Measurements from ENCODE around the gene C10orf95. TPM values are rescaled to one million over a fixed set of nuclear protein-coding genes. Genes with fewer than 3 reads are reported as not detected.

Gene C10orf95
- total RNA-seq, 1 donor from 2014 or later = 5.7 TPM

DNA sequence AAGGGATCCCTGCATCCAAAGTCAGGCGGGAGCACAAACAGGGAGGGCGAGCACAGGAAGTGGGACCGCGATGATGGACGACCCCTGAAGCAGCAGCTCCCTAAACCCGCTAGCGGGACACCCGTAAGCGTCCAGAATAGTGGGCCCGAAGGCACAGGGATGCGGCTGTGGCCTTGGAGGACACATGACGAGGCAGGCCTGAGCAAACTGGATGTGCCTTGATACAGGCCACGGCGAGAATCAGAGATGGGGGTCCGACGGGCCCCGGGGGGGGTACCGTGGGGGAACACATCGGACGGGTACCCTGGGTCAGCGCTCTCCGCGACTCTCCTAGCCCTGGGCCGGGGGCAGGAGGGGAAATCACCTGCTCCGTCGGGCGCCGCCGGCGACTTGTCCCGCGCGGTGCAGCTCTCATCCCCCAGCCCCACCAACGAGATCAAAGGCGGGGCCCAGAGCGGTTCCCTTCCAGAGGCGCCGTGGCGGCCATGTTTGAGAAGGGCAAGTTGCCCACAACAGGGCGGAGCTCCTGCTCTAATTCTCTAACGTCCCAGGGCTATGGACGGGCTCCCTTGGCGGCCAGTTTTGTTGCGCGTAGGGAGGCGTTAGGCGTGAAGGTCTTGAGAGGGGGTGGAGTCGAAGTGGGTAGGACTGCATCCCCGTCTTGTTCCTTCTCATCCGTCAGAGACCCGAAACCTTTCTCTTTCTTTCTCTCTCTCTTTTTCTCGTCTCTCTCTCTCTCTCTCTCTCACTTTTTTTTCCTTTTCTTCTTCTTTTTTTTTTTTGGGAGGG, 19.0 kb downstream of the C10orf95 start, which contains the start of gene CUEDC2:
CUEDC2 (minus strand) TSS at position 413 of the 789 bp plus-strand sequence. CDS start 7,386 bp downstream, outside the sequence.
- Histone ChIP-seq H3K36me3 (no peaks in the 10 kb centered on the region), H3K4me3 (peak within 1 kb of the TSS; percentile 96), H3K9me3 (no peaks in the 10 kb centered on the region), H3K27me3 (ENCODE audit: low read depth) (no peaks in the 10 kb centered on the region), H3K4me1 (peaks cover 45% of the 10 kb centered on the region), H3K27ac (peak within 1 kb of the TSS; percentile 86)
- DNase-seq = peak; percentile 97
- TF ChIP-seq, protein P1, sequence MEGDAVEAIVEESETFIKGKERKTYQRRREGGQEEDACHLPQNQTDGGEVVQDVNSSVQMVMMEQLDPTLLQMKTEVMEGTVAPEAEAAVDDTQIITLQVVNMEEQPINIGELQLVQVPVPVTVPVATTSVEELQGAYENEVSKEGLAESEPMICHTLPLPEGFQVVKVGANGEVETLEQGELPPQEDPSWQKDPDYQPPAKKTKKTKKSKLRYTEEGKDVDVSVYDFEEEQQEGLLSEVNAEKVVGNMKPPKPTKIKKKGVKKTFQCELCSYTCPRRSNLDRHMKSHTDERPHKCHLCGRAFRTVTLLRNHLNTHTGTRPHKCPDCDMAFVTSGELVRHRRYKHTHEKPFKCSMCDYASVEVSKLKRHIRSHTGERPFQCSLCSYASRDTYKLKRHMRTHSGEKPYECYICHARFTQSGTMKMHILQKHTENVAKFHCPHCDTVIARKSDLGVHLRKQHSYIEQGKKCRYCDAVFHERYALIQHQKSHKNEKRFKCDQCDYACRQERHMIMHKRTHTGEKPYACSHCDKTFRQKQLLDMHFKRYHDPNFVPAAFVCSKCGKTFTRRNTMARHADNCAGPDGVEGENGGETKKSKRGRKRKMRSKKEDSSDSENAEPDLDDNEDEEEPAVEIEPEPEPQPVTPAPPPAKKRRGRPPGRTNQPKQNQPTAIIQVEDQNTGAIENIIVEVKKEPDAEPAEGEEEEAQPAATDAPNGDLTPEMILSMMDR (IDR thresholded peaks at IDR 0.05) = no peak
- peak; percentile 95 for ATAC-seq
- intact Hi-C loops (cut with DNase I) = no loop called here

DNA sequence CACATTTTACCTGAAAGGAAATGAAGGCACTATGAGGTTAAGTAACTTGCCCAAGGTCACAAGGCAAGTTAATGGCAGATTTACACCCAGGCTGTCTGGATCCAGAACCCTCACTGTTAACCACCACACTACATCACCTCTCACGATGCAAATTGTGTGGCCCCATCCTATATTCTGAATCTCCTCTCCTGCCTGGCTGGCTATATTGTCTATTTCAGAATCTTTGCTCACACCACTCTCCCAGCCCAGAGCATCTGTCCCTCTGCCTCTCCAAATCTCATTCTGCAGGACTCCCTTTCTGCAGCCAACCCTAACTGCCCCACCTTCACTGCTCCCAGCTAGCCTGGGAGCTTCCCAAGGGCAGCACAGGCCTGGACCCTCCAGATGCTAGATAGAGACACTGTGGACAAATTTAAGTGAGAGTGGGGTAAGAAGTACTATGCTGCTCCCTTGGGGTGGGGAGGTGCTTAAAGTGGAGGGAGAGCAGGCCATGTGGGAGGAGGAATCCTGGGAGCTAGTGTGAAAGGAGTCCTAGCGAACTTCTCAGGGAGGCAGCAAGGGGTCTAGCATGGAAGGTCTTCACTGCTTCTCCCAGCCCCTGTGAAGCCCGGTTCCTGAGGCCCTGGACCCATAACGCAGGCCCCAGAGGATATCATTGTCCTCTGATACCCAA, 19.8 kb downstream of the C10orf95 start:
- TF ChIP-seq, protein P1 (IDR thresholded peaks at IDR 0.05) = no peak
- H3K4me3 ChIP-seq = peak overlapping the region; percentile 96
- no peak for DNase-seq
- H3K4me1 ChIP-seq = peaks cover 38% of the 10 kb centered on the region
- no peaks in the 10 kb centered on the region for H3K27me3 ChIP-seq (ENCODE audit: low read depth)
- H3K9me3 ChIP-seq = no peaks in the 10 kb centered on the region
- H3K27ac ChIP-seq = peak overlapping the region; percentile 86
- intact Hi-C loops (cut with DNase I) = no loop called here
- no peaks in the 10 kb centered on the region for H3K36me3 ChIP-seq
- peak in 1 of 2 donors; percentile 1 for ATAC-seq

DNA sequence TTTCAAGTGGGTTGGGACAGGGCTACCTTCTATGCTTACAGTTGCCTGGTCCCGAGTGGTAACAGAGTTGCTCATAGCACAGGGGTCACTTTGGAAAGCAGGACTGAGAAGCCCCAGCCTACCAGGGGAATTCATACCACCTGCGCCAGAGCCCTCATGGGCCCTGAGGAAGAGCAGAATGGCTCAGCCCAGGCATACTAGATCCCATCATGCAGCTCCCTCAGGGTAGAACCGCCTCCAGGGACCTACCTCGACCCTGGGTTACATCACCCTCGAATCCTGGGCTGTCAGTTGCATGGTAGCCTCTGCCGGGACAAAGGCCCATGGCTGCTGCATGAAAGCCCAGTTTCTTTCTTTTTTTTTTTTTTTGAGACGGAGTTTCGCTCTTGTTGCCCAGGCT, 21.9 kb downstream of the C10orf95 start:
- H3K36me3 ChIP-seq = peaks cover 6% of the 10 kb centered on the region
- no peak overlapping the region for H3K27ac ChIP-seq
- H3K4me1 ChIP-seq = peaks cover 25% of the 10 kb centered on the region
- no peak overlapping the region for H3K4me3 ChIP-seq
- TF ChIP-seq, protein P1 (IDR thresholded peaks at IDR 0.05) = no peak
- ATAC-seq (no peak), DNase-seq (no peak)
- no peaks in the 10 kb centered on the region for H3K27me3 ChIP-seq (ENCODE audit: low read depth)
- intact Hi-C loops (cut with DNase I) = no loop called here
- H3K9me3 ChIP-seq = no peaks in the 10 kb centered on the region

DNA sequence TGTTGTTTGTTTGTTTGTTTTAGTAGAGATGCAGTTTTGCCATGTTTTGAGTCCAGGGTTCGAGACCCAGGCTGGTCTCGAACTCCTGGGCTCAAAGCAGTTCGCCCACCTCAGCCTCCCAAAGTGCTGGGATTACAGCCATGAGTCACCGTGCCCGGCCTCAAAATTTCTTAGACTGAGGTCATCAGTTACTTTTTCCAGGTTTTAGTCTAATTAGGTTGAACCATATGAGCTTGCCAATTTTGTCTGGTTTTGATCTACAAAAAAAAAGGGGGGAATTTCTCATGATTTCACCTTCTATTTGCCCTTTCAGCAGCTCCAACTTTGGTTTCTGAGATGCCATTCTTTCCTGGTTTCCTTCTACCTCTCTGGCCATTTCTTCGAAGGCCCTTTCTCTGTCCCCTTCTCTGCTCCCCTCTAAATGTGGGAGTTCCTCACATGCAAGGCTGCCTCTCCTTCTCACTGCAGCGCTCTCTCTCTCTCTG, 24.5 kb downstream of the C10orf95 start:
- TF ChIP-seq, protein P1 (IDR thresholded peaks at IDR 0.05) = no peak
- Histone ChIP-seq H3K27me3 (ENCODE audit: low read depth) (no peaks in the 10 kb centered on the region), H3K4me1 (peaks cover 21% of the 10 kb centered on the region), H3K36me3 (peaks cover 22% of the 10 kb centered on the region), H3K4me3 (no peak overlapping the region), H3K27ac (no peak overlapping the region), H3K9me3 (no peaks in the 10 kb centered on the region)
- no peak for ATAC-seq
- no peak for DNase-seq
- intact Hi-C loops (cut with DNase I) = no loop called here

DNA sequence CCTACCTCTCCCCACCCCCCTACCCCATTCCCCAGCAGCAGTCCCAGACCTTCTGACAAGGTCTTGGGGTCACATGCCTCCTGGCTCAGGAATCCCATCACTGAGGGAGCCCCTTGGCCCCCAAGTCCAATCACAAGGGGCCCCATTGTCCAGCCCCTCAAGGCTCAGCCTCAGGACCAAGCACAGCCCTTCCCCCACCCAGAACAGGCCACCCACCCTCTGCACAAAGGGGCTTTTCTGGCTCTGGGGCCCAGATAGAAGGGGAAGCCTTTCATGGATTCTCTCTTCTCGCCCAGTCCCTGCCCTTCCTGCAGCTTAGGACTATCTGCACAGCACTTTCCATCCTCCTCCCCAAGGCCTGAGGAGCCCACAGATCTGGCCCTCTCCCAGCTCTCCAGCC, 25.9 kb downstream of the C10orf95 start:
- Histone ChIP-seq H3K4me1 (peaks cover 16% of the 10 kb centered on the region), H3K27ac (no peak overlapping the region), H3K36me3 (peaks cover 22% of the 10 kb centered on the region), H3K27me3 (ENCODE audit: low read depth) (no peaks in the 10 kb centered on the region), H3K4me3 (no peak overlapping the region), H3K9me3 (no peaks in the 10 kb centered on the region)
- ATAC-seq (no peak), DNase-seq (no peak)
- intact Hi-C loops (cut with DNase I) = no loop called here
- TF ChIP-seq, protein P1 (IDR thresholded peaks at IDR 0.05) = no peak

All from lower lobe of right lung (tissue), 2 donors.